ENCODE measurements around the gene GLYR1. TPM values are rescaled to one million over a fixed set of nuclear protein-coding genes. Genes with fewer than 3 reads are reported as not detected.

Gene GLYR1
- total RNA-seq, 2 donors from 2014 or later: 57.4 to 60.8 TPM

DNA sequence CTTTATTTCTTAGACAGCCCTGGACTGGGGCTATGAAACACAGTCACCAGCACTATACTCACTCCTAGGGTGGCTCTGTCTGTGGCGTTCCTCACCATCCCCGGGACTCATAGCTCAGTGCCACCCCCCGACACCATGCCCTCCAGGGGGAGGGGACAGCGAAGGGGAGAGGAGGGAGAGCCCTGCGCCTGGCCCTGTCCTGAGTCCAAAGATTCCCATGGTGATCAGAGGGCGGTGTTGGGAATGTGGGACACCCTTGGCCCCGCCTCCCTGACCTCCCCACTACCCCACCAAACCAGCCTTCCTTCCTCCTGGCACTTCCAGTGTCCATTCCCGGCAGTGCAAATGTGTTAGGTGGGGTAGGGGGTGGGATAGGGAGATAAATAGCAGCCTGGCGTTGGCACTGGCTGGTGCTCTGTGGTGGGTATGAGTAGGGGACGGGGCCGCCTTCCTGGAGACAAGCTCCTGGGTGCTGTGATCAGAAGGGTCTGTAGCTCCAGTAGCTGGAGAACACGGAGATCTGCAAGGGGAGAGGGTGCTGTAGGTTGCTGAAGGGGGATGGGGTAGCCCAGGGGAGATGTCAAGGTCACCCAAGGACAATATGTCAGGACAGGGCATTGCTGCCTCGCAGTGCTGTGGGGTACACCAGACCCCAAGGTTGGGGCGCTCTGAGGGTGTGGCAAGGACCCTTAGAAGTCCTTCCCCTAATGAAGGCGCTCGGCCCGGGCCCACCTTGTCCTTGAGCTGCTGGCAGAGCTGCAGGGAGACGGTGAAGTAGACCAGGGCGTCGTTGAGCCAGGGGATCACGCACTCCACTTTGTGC lies 49.9 kb downstream of the GLYR1 start:
- H3K36me3 ChIP-seq: no peaks in the 10 kb centered on the region
- no peaks in the 10 kb centered on the region for H3K9me3 ChIP-seq
- TF ChIP-seq POLR2AphosphoS5 (IDR thresholded peaks at IDR 0.05) (no peak), POLR2A (IDR thresholded peaks at IDR 0.05) (no peak)
- TF ChIP-seq, protein P1, sequence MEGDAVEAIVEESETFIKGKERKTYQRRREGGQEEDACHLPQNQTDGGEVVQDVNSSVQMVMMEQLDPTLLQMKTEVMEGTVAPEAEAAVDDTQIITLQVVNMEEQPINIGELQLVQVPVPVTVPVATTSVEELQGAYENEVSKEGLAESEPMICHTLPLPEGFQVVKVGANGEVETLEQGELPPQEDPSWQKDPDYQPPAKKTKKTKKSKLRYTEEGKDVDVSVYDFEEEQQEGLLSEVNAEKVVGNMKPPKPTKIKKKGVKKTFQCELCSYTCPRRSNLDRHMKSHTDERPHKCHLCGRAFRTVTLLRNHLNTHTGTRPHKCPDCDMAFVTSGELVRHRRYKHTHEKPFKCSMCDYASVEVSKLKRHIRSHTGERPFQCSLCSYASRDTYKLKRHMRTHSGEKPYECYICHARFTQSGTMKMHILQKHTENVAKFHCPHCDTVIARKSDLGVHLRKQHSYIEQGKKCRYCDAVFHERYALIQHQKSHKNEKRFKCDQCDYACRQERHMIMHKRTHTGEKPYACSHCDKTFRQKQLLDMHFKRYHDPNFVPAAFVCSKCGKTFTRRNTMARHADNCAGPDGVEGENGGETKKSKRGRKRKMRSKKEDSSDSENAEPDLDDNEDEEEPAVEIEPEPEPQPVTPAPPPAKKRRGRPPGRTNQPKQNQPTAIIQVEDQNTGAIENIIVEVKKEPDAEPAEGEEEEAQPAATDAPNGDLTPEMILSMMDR (IDR thresholded peaks at IDR 0.05): no peak
- whole genome bisulfite sequencing: 87% methylated on average over 21 of the region's 21 CpGs
- no peak overlapping the region for H3K4me3 ChIP-seq
- peaks cover 8% of the 10 kb centered on the region for H3K4me1 ChIP-seq (replicated peaks)
- no peaks in the 10 kb centered on the region for H3K27me3 ChIP-seq (replicated peaks; ENCODE audit: insufficient read depth)
- intact Hi-C loops (cut with DNase I): no loop called here
- no peak for DNase-seq (ENCODE audit: low spot score)
- no peak overlapping the region for H3K27ac ChIP-seq

DNA sequence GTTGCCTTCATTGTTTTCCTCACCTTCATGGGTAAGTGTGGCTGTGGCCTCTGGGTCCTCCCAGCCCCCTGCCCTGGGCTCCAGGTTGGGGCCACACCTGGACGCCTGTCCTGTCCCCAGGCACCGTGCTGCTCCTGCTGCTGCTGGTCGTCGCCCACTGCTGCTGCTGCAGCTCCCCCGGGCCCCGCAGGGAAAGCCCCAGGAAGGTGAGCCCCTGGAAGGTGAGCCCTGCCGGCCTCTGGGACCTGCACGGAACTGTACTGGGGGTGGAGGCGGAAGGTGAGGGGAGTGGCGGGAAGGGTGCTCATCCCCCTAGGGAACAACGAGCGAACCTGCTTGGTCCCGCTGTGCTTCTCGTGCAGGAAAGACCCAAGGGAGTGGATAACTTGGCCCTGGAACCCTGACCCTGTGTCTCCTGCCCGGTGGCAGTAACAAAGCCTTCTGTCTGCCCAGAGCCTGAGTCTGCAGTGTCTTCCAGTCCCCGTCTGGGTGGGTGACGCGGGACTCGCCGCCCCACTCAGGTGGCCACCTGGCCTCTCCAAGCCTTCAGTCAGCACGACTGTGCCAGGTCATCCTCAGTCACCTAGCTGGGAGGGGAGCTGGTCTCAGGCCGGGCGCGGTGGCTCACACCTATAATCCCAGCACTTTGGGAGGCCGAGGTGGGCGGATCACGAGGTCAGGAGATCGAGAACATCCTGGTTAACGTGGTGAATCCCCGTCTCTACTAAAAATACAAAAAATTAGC lies 51.1 kb downstream of the GLYR1 start:
- DNase-seq (ENCODE audit: low spot score): no peak
- TF ChIP-seq POLR2AphosphoS5 (IDR thresholded peaks at IDR 0.05) (no peak), POLR2A (IDR thresholded peaks at IDR 0.05) (no peak)
- TF ChIP-seq, protein P1 (IDR thresholded peaks at IDR 0.05): no peak
- 92% methylated on average over 25 of the region's 30 CpGs for WGBS

DNA sequence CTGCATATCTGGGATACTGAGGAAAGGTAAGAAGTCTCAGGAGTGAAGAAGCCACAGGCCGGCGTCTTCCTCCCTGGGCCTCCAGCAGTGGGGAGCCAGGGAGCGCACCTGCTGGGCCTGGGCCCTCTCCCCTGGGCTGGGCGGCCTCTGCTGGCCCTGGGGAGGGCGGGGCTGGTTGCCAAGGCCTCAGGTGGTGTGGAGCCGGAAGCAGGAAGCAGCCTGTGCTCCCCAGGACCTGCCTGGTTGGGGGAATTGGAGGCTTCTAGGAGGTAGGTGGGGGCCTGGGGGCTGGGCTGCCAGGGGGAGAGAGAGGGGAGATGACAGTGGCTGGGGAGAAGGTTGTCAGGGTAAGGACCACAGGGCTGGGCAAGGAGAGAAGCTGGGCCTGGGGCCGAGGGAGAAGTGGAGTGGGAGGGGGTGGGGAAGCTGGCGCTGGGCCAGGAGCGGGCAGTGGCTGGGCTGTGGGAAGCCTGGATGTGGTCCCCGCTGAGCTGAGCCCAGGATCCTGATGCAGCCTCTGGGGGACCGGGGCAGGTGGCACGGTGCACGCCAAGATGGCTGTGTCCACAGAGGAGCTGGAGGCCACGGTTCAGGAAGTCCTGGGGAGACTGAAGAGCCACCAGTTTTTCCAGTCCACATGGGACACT lies 51.8 kb downstream of the GLYR1 start, which contains the start of gene SMIM22:
Gene SMIM22 (plus strand): TSS at position 189 of the 647 bp plus-strand sequence. CDS start 366 bp downstream, at position 555.
- no peaks in the 10 kb centered on the region for H3K4me1 ChIP-seq (replicated peaks)
- intact Hi-C loops (cut with DNase I): no loop called here
- no peaks in the 10 kb centered on the region for H3K9me3 ChIP-seq
- H3K27me3 ChIP-seq (replicated peaks; ENCODE audit: insufficient read depth): no peaks in the 10 kb centered on the region
- no peaks in the 10 kb centered on the region for H3K36me3 ChIP-seq
- TF ChIP-seq POLR2AphosphoS5 (IDR thresholded peaks at IDR 0.05): no peak
- TF ChIP-seq POLR2A (IDR thresholded peaks at IDR 0.05): no peak
- TF ChIP-seq, protein P1 (IDR thresholded peaks at IDR 0.05): no peak
- no peak within 1 kb of the TSS for H3K27ac ChIP-seq
- WGBS: 62% methylated on average over 13 of the region's 14 CpGs
- no peak for DNase-seq (ENCODE audit: low spot score)
- H3K4me3 ChIP-seq: peak within 1 kb of the TSS in 1 of 2 donors; percentile 1

More for the DNA sequence above, 51.1 kb downstream of the GLYR1 start:
- intact Hi-C loops (cut with DNase I): no loop called here
- no peaks in the 10 kb centered on the region for H3K27me3 ChIP-seq (replicated peaks; ENCODE audit: insufficient read depth)
- no peaks in the 10 kb centered on the region for H3K9me3 ChIP-seq
- no peaks in the 10 kb centered on the region for H3K36me3 ChIP-seq
- H3K27ac ChIP-seq: no peak overlapping the region
- no peaks in the 10 kb centered on the region for H3K4me1 ChIP-seq (replicated peaks)
- no peak overlapping the region for H3K4me3 ChIP-seq

GRCh38 chr16:4792951-4793513 lies 54.1 kb downstream of the GLYR1 start:
- Histone ChIP-seq H3K36me3 (no peaks in the 10 kb centered on the region), H3K9me3 (no peaks in the 10 kb centered on the region), H3K4me3 (no peak overlapping the region), H3K4me1 (replicated peaks) (no peaks in the 10 kb centered on the region), H3K27ac (no peak overlapping the region), H3K27me3 (replicated peaks; ENCODE audit: insufficient read depth) (no peaks in the 10 kb centered on the region)
- no peak for DNase-seq (ENCODE audit: low spot score)
- intact Hi-C loops (cut with DNase I): no loop called here
- WGBS: 76% methylated on average over 13 of the region's 13 CpGs
- TF ChIP-seq POLR2A (IDR thresholded peaks at IDR 0.05) (no peak), POLR2AphosphoS5 (IDR thresholded peaks at IDR 0.05) (no peak)
- TF ChIP-seq, protein P1 (IDR thresholded peaks at IDR 0.05): no peak
